Umbilical cord (tissue), 2 donors: ENCODE results near the gene ETHE1. TPM values are rescaled to one million over a fixed set of nuclear protein-coding genes. Genes with fewer than 3 reads are reported as not detected.

Source experiments
- DNase-seq: peaks from one replicate; pipeline ENCODE4 v3.0.0-alpha.2; 2015; ENCODE audit warnings: low spot score
- total RNA-seq: library from RNA; depleted of rRNA; stranded (reverse); fragments of >200 nt; gene quantifications from one replicate; pipeline ENCODE4 v1.2.3, GENCODE V29; 2014; ENCODE audit warnings: low replicate concordance; ENCODE audit not compliant: insufficient read depth

ETHE1 gene
- total RNA-seq, 1 donor from 2014 or later: 33.7 TPM

DNA sequence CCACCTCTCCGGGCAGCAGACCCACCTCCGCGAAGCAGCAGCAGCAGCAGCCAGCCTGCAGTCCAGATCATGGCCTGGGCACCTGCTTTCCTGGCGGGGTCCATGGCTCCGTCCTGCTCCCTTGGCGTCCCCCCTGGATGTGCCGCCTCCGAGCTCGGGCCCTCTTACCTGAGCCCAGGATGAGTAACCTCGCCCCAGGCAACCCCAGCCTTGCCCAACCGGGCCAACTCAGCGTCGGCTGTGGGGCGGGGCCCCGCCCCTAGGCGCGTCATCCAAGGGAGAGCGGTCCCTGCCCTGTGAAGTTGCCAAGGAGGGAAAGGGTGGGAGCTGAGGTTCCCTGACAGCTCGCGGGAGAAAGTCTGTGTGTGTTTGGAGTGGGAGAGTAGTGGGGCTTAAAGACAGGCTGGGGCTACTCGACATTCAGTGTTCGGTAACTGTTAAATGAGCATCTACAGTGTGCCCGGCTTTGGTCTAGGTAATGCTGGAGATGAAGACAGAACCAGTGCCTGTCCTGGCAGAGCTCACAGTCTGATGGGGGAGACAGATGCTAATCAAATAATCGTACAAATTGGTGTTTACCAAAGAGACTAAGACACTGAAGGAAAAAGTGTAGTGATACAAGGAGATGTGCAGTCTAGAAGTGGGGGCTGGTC is 61.4 kb downstream of the ETHE1 start, which contains the start of gene LYPD3:
Gene LYPD3 (minus strand): TSS at position 141 of the 653 bp plus-strand sequence. CDS start 37 bp downstream, at position 104.
- DNase-seq: peak; percentile 51

DNA sequence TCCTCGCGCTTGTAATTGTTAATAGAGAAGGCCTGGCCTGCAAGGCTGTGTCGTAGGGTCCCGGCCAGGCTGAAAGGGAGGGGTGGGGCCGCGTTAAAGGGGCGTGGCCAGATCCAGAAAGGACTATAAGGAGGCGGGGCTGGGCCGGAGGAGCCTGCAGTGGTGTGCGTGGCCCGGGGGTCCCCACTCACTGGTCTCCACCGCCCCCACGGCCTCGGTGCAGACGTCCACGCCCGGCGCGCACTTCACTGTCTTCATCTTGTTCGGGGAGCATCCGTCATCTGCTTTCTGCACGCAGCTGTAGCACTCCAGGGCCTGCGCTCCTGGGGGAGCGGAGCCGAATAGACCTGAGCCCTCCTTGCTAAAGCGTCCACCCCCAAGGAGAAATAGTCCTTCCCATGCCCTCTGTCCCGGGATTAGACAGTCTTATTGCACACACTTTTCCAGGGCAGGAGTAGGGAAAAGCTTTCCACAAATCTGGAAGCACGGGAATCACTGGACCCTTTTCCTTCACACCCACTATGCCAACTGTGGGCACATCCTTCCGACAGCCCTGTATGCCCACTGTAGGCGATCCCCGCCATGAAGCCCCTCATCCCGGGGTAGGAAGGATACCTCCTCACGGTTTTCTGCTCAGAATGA is 62.7 kb downstream of the ETHE1 start:
- DNase-seq: no peak

DNA sequence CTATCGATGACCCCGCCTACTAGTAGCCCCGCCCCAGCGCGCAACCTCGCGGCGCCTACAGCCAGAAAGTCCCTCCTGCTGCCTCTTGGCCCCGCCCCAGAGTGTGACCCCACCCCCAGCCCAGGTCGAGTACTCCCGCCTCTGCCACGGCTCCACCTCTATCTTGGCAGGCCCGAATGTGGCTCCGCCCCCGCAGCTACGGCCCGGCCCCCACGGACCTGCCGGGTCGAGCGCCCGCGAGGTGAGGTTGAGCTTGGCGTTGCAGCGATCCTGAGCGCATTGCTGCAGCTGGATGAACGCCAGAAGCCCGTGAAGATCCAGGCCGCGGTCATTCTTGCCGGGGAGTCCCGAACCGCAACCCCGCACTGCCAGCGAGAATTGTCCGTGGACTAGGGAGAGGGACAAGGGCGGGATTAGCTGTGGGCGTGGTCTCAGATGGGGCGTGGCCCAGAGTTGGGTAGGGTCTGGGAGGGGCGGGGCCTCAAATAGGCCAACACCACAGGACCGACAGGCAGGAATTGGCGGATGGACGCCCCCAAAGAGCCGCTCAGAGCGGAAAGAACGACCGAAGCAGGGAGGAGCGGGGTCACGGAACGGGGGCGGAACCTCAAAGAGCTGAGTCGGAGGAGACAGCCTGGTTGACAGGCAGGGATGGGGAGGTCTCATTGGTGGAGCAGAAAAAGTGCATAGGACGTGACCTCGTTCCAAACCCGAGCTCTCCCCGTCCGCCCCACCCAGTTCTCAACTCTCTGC is 63.4 kb downstream of the ETHE1 start:
- DNase-seq: peak; percentile 94

DNA sequence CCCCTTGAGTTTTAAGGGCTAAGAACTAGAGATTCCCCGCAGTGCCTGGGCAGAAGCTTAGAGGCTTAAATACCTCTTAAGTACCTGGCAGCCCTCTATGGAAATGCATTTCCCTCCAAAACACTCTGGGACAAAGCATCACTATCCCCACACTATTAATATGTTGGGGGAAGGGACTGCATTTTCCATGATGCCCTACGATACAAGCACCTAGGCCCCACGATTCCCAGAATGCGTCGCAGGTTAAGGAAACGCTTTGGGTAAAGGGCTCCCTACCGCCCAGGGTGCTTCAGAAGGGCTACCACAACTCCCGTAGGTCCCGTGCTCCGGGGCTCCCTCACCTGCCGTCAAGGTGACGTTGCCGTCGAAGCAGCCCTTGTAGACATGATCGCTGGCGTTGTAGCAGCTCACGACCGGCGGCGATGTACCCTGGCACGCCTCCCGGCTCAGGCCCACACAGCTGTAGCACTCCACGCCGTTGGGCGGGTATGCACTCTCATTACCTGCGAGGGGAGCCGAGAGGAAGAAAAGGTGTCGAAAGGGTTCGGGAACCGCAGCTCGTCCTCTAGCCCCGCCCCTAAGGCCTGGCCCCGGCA is 64.1 kb downstream of the ETHE1 start:
- DNase-seq: no peak

DNA sequence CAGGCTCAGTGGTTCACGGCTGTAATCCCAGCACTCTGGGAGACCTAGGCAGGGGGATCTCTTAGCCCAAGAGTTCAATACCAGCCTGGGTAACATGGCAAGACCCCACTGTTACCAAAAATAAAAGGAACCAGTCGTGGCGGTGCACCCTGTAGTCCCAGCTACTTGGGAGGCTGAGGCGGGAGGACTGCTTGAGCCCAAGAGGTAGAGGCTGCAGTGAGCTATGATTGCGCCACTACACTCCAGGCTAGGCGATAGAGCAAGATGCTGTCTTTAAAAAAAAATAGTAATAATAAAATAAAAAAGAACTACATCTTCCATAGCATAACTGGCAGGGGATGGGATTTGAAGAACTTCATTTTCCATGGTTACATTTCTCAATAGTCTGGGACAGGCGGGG is 64.6 kb downstream of the ETHE1 start:
- no peak for DNase-seq

DNA sequence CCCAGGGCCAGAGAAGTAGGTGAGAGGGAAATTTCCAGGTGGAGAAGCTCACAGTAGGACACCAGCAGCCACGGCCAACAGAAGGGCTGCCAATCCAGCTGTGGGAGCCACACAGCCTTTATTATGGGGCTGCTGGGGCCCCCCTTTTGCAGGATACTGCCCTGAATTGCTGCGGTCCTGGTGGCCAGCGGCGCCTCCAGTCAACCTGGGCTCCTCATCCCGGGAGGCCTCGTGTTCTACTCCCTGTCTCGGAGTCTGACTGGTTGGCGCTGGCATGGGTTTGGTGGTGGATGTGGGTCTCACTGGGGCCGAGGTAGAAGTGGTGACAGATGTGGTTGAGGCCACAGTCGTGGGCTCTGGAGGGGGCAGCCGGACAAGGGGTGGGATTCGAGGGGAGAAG is 65.7 kb downstream of the ETHE1 start:
- DNase-seq: no peak

DNA sequence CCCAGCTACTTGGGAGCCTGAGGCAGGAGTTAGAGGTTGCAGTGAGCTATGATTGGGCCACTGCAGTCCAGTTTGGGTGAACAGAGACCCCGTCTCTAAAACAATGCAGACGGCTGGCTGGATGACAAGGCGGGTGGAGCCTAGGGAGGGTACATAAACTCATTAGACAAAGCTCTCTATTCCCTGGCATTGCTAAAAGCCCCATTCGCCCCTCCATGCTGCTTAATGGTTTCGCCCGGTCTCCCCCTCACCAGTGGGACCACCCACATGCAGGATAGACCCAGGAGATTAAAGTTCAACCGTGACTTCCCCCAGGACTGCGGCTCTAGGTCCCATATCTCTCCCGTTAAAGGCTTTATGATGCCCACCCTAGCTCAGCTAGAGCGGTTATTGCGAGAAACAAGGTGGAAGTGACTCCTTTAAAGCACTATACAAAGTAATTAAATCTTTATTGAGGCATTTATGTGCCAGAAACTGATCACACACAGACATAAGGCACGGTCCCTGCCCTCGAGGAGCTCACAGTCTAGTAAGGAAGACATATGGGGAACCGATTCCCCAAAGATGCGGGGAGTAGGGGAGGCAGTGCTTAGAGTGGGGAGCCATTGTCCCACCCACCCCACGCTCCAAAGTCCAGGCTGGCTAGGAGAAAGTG is 66.5 kb downstream of the ETHE1 start:
- no peak for DNase-seq

DNA sequence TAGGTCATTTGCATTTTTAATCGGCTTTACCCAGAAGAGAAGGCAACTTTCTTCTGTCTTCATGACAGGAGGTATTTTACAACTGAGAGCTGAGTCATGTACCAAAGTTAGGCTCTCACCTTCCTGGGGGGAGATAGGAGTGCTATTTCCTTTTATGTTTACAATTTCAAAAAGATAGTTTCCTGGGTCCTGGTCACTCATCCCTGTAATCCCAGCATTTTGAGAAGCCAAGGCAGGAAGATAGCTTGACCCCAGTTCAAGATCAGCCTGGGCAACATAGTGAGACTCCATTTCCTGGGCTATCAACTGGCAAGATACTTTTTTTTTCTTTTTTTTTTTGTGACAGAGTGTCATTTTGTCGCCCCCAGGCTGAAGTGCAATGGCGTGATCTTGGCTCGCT is 69.2 kb downstream of the ETHE1 start:
- DNase-seq: no peak

Other genes with a start within 250 kb of the ETHE1 start
- gene CD177, start 173.5 kb downstream of the ETHE1 start, total RNA-seq: 1.2 TPM
- gene TEX101, start 112.3 kb downstream of the ETHE1 start, total RNA-seq: not detected
- gene LYPD3, start 61.6 kb downstream of the ETHE1 start, total RNA-seq: 13.0 TPM
- 7.0 TPM for gene PHLDB3, start 22.5 kb downstream of the ETHE1 start, total RNA-seq
- 0.24 TPM for gene ZNF575, start 6.0 kb upstream of the ETHE1 start, total RNA-seq
- gene XRCC1, start 48.3 kb upstream of the ETHE1 start, total RNA-seq: 6.0 TPM
- 17.3 TPM for gene PINLYP, start 48.6 kb upstream of the ETHE1 start, total RNA-seq
- gene IRGQ, start 68.9 kb upstream of the ETHE1 start, total RNA-seq: 17.6 TPM
- 15.9 TPM for gene ZNF576, start 69.4 kb upstream of the ETHE1 start, total RNA-seq
- gene SRRM5, start 84.9 kb upstream of the ETHE1 start, total RNA-seq: 0.24 TPM
- 18.8 TPM for gene ZNF428, start 92.4 kb upstream of the ETHE1 start, total RNA-seq
- gene CADM4, start 112.6 kb upstream of the ETHE1 start, total RNA-seq: 2.9 TPM
- 30.1 TPM for gene PLAUR, start 143.0 kb upstream of the ETHE1 start, total RNA-seq
- not detected for gene IRGC, start 188.9 kb upstream of the ETHE1 start, total RNA-seq
- 10.1 TPM for gene SMG9, start 227.8 kb upstream of the ETHE1 start, total RNA-seq